NCI-H2196 (cell line): ENCODE data around the gene GULP1.

Experiments used
- DNase-seq: peaks from one replicate; lab custom pipeline; 2025; ENCODE audit not compliant: unreplicated experiment; lab: John Stamatoyannopoulos, UW

GULP1 gene

GRCh38 chr2:188322569-188323551 is 31.2 kb downstream of the GULP1 start:
- DNase-seq, result no peak

GRCh38 chr2:188324067-188324466 is 32.4 kb downstream of the GULP1 start:
- DNase-seq, result no peak

GRCh38 chr2:188326290-188326668 is 34.6 kb downstream of the GULP1 start:
- DNase-seq, result no peak

- no peak for DNase-seq
Measured at GRCh38 chr2:188326669-188327301, 35.1 kb downstream of the GULP1 start.

- no peak for DNase-seq
Measured at GRCh38 chr2:188327518-188328213, 36.0 kb downstream of the GULP1 start.

- DNase-seq, result no peak
Measured at GRCh38 chr2:188328419-188328818, 36.7 kb downstream of the GULP1 start.

GRCh38 chr2:188330316-188331053 is 38.8 kb downstream of the GULP1 start:
- no peak for DNase-seq

GRCh38 chr2:188332619-188333018 is 40.9 kb downstream of the GULP1 start:
- DNase-seq, result no peak

- DNase-seq, result no peak
Measured at GRCh38 chr2:188333751-188334524, 42.3 kb downstream of the GULP1 start.

- DNase-seq, result no peak
Measured at GRCh38 chr2:188338463-188338862, 46.8 kb downstream of the GULP1 start.

- DNase-seq, result no peak
Measured at GRCh38 chr2:188340257-188340656, 48.6 kb downstream of the GULP1 start.

GRCh38 chr2:188345020-188345419 is 53.3 kb downstream of the GULP1 start:
- no peak for DNase-seq

GRCh38 chr2:188345426-188345825 is 53.8 kb downstream of the GULP1 start:
- no peak for DNase-seq

- no peak for DNase-seq
Measured at GRCh38 chr2:188345831-188346458, 54.3 kb downstream of the GULP1 start.

- no peak for DNase-seq
Measured at GRCh38 chr2:188349019-188349418, 57.3 kb downstream of the GULP1 start.

- DNase-seq, result no peak
Measured at GRCh38 chr2:188353282-188353681, 61.6 kb downstream of the GULP1 start.

- no peak for DNase-seq
Measured at GRCh38 chr2:188360485-188361263, 69.0 kb downstream of the GULP1 start.

- no peak for DNase-seq
Measured at GRCh38 chr2:188364033-188364630, 72.5 kb downstream of the GULP1 start.
